ENCODE measurements around the gene VAV1.

DNA sequence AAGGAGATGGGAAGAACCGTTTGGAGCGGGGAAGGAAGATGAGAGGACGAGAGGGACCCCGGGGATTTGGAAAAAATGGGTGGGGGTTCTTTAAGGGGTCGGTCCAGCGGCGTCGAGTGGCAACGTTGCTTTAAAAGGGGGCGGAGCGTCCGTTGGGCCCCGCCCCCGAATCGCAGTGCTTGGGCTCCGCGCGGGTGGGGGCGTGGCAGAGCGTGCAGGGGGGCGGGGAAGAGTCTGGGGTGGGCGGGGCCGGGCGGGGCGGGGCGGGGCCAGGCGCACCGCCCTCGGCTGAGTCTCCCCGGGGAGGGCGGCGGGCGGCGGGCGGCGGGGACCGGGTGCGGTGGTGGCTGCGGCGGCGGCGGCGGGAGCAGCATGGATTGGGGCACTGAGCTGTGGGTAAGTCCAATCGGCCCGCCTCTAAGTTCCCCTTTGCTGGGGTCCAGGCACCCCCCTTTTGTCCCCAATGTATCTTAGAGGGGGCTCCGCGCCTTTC is 33.1 kb upstream of the VAV1 start, which contains the start of gene TRIP10:
- TF ChIP-seq, protein P1, sequence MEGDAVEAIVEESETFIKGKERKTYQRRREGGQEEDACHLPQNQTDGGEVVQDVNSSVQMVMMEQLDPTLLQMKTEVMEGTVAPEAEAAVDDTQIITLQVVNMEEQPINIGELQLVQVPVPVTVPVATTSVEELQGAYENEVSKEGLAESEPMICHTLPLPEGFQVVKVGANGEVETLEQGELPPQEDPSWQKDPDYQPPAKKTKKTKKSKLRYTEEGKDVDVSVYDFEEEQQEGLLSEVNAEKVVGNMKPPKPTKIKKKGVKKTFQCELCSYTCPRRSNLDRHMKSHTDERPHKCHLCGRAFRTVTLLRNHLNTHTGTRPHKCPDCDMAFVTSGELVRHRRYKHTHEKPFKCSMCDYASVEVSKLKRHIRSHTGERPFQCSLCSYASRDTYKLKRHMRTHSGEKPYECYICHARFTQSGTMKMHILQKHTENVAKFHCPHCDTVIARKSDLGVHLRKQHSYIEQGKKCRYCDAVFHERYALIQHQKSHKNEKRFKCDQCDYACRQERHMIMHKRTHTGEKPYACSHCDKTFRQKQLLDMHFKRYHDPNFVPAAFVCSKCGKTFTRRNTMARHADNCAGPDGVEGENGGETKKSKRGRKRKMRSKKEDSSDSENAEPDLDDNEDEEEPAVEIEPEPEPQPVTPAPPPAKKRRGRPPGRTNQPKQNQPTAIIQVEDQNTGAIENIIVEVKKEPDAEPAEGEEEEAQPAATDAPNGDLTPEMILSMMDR (IDR thresholded peaks at IDR 0.05) = no peak
- TF ChIP-seq ZFX (IDR thresholded peaks at IDR 0.05; ENCODE audit: borderline replicate concordance) = no peak
